Stimulated activated CD4-positive, alpha-beta T cell treated with anti-CD3 and anti-CD28 coated beads, TNF-alpha, amount 100 ng/mL, for 4 hours (primary cell): ENCODE results near the gene GBX2.

ENCODE experiments used
- DNase-seq, 3 experiments: peaks; one replicate each; pipeline ENCODE4 v3.0.0-alpha.2; 2020; ENCODE audit warnings: low read depth in 3 of 3

The GBX2 gene

GRCh38 chr2:236117861-236118269 lies 50.3 kb downstream of the GBX2 start:
- no peak for DNase-seq

- no peak for DNase-seq
Observed at GRCh38 chr2:236117401-236117800, 50.8 kb downstream of the GBX2 start.
